Suprapubic skin (tissue), 4 donors: ENCODE measurements around the gene KIAA0825. TPM values are rescaled to one million over a fixed set of nuclear protein-coding genes. Genes with fewer than 3 reads are reported as not detected.
"Not testable (repeated sequence)": the region's sequence is repeated elsewhere in the genome, so short reads cannot be mapped to it uniquely, and the experiment has no call there.

Source experiments
- DNase-seq, 2 donors: peaks; one replicate each; pipeline ENCODE4 v3.0.0-alpha.2; 2019; ENCODE audit warnings: low spot score in 2 of 2
- H3K27ac ChIP-seq: fragments of 200-600 bp; sonication (generic); one replicate; pipeline ENCODE4 v1.5.1; 2019
- H3K27me3 ChIP-seq: fragments of 200-600 bp; sonication (generic); one replicate; pipeline ENCODE4 v1.5.1; 2019
- H3K36me3 ChIP-seq: fragments of 200-600 bp; sonication (generic); one replicate; pipeline ENCODE4 v1.5.1; 2019
- H3K4me1 ChIP-seq: fragments of 200-600 bp; sonication (generic); one replicate; pipeline ENCODE4 v1.5.1; 2019
- H3K4me3 ChIP-seq: fragments of 200-600 bp; sonication (generic); one replicate; pipeline ENCODE4 v1.5.1; 2019; ENCODE audit warnings: mild to moderate bottlenecking
- H3K9me3 ChIP-seq: fragments of 200-600 bp; sonication (generic); one replicate; pipeline ENCODE4 v1.5.1; 2019
- CTCF ChIP-seq, 2 donors: fragments of 200-600 bp in 1 of 2; fragments of 450-650 bp in 1 of 2; sonication (generic) in 1 of 2; IDR thresholded peaks; one replicate each; pipeline ENCODE4 v1.5.1; 2016 to 2019; ENCODE audit warnings: antibody characterized with exemption in 2 of 2, mild to moderate bottlenecking in 1 of 2, moderate library complexity in 1 of 2
- EP300 ChIP-seq: sonication (generic); formaldehyde crosslinking; IDR thresholded peaks from one replicate; pipeline ENCODE4 v1.6.1; 2017; ENCODE audit warnings: antibody characterized with exemption
- POLR2A ChIP-seq, 2 donors: fragments of 450-650 bp; IDR thresholded peaks; one replicate each; pipeline ENCODE4 v1.6.1; 2017; ENCODE audit warnings: antibody characterized with exemption in 2 of 2, mild to moderate bottlenecking in 2 of 2, moderate library complexity in 2 of 2
- POLR2AphosphoS5 ChIP-seq, 3 donors: sonication (generic); formaldehyde crosslinking; IDR thresholded peaks; one replicate each; pipeline ENCODE4 v1.6.1; 2017; ENCODE audit warnings: antibody characterized with exemption in 3 of 3
- WGBS: methylation state at CpG from one replicate; pipeline ENCODE4 v1.1.5; 2018; 5-methylcytosine and 5-hydroxymethylcytosine counted together
- total RNA-seq, 4 donors: library from RNA; depleted of rRNA; stranded (reverse); fragments of >200 nt; gene quantifications; one replicate each; pipeline ENCODE4 v1.1.0, GENCODE V29; 2016

The KIAA0825 gene
- total RNA-seq, 4 donors from 2014 or later = 3.4 to 5.8 (median 4.5) TPM

- Histone ChIP-seq H3K27ac (no peak overlapping the region), H3K27me3 (no peaks in the 10 kb centered on the region), H3K4me1 (peaks cover 5% of the 10 kb centered on the region), H3K36me3 (no peaks in the 10 kb centered on the region), H3K4me3 (no peak overlapping the region), H3K9me3 (no peaks in the 10 kb centered on the region)
- no peak for DNase-seq
- TF ChIP-seq POLR2A (IDR thresholded peaks at IDR 0.05) = no peak
- TF ChIP-seq POLR2AphosphoS5 (IDR thresholded peaks at IDR 0.05) = no peak
- no peak for TF ChIP-seq EP300
- no peak for TF ChIP-seq CTCF (IDR thresholded peaks at IDR 0.05)
Measured at GRCh38 chr5:94577466-94578245, 40.7 kb downstream of the KIAA0825 start.

GRCh38 chr5:94575196-94575595 is 43.2 kb downstream of the KIAA0825 start:
- peaks cover 5% of the 10 kb centered on the region for H3K4me1 ChIP-seq
- no peaks in the 10 kb centered on the region for H3K36me3 ChIP-seq
- no peak for TF ChIP-seq POLR2A (IDR thresholded peaks at IDR 0.05)
- no peak for TF ChIP-seq EP300
- TF ChIP-seq POLR2AphosphoS5 (IDR thresholded peaks at IDR 0.05) = no peak
- TF ChIP-seq CTCF (IDR thresholded peaks at IDR 0.05) = no peak
- H3K9me3 ChIP-seq = no peaks in the 10 kb centered on the region
- H3K27me3 ChIP-seq = no peaks in the 10 kb centered on the region
- no peak overlapping the region for H3K27ac ChIP-seq
- 43% methylated on average over 4 of the region's 4 CpGs for WGBS
- H3K4me3 ChIP-seq = no peak overlapping the region
- DNase-seq = no peak

GRCh38 chr5:94573349-94573748 is 45.1 kb downstream of the KIAA0825 start:
- not testable (repeated sequence) for H3K9me3 ChIP-seq, H3K27me3 ChIP-seq, H3K36me3 ChIP-seq, H3K4me3 ChIP-seq, DNase-seq, H3K4me1 ChIP-seq, H3K27ac ChIP-seq
- 83% methylated on average over 1 of the region's 1 CpG for WGBS

- no peak overlapping the region for H3K27ac ChIP-seq
- no peak overlapping the region for H3K4me3 ChIP-seq
- H3K9me3 ChIP-seq = no peaks in the 10 kb centered on the region
- H3K36me3 ChIP-seq = no peaks in the 10 kb centered on the region
- DNase-seq = no peak
- TF ChIP-seq POLR2A (IDR thresholded peaks at IDR 0.05) (no peak), POLR2AphosphoS5 (IDR thresholded peaks at IDR 0.05) (no peak), CTCF (IDR thresholded peaks at IDR 0.05) (no peak), EP300 (no peak)
- H3K27me3 ChIP-seq = no peaks in the 10 kb centered on the region
- peaks cover 5% of the 10 kb centered on the region for H3K4me1 ChIP-seq
Measured at GRCh38 chr5:94571415-94571814, 47.0 kb downstream of the KIAA0825 start.

- TF ChIP-seq POLR2A (IDR thresholded peaks at IDR 0.05) (no peak), EP300 (no peak), CTCF (IDR thresholded peaks at IDR 0.05) (no peak), POLR2AphosphoS5 (IDR thresholded peaks at IDR 0.05) (no peak)
- no peaks in the 10 kb centered on the region for H3K36me3 ChIP-seq
- no peaks in the 10 kb centered on the region for H3K4me1 ChIP-seq
- H3K27me3 ChIP-seq = no peaks in the 10 kb centered on the region
- DNase-seq = no peak
- H3K27ac ChIP-seq = no peak overlapping the region
- no peak overlapping the region for H3K4me3 ChIP-seq
- WGBS = 93% methylated on average over 1 of the region's 1 CpG
- H3K9me3 ChIP-seq = no peaks in the 10 kb centered on the region
Measured at GRCh38 chr5:94564812-94565211, 53.6 kb downstream of the KIAA0825 start.
